Keratinocyte (primary cell): ENCODE measurements around the gene SCART1. TPM values are rescaled to one million over a fixed set of nuclear protein-coding genes. Genes with fewer than 3 reads are reported as not detected.
A peak's percentile ranks its signal among the peaks of the same experiment; 100 is the strongest.
"Not testable (repeated sequence)": the region's sequence is repeated elsewhere in the genome, so short reads cannot be mapped to it uniquely, and the experiment has no call there.

Experiments
- DNase-seq: peaks from one replicate; pipeline ENCODE4 v3.0.0-alpha.2; 2011; ENCODE audit warnings: low read depth, missing footprints, low spot score
- FAIRE-seq: peaks from 2 replicates; lab custom pipeline; 2011; peaks lifted over from hg19 to GRCh38; lab: Jason Lieb, UNC
- H2AFZ ChIP-seq: 2 replicates; pipeline ENCODE4 v1.6.0; 2012; ENCODE audit warnings: low read length, control low read depth, inconsistent platforms; ENCODE audit not compliant: control insufficient read depth
- H3K27ac ChIP-seq: 2 replicates; pipeline ENCODE4 v1.5.1; 2011; ENCODE audit warnings: low read length; ENCODE audit not compliant: control insufficient read depth, insufficient read depth
- H3K27me3 ChIP-seq: 3 replicates; pipeline ENCODE4 v1.6.0; 2011; ENCODE audit warnings: low read length; ENCODE audit not compliant: control insufficient read depth, insufficient read depth; ENCODE audit errors: extremely low read depth
- H3K36me3 ChIP-seq, 2 experiments: 2 replicates in 1 of 2; 3 replicates in 1 of 2; pipeline ENCODE4 v1.5.1; 2011; ENCODE audit warnings: low read length in 2 of 2, mild to moderate bottlenecking in 1 of 2; ENCODE audit not compliant: control insufficient read depth in 2 of 2, insufficient read depth in 2 of 2; ENCODE audit errors: extremely low read depth in 1 of 2
- H3K4me1 ChIP-seq: 3 replicates; pipeline ENCODE4 v1.5.1; 2011; ENCODE audit warnings: low read length; ENCODE audit not compliant: control insufficient read depth, insufficient read depth; ENCODE audit errors: extremely low read depth
- H3K4me2 ChIP-seq: 3 replicates; pipeline ENCODE4 v1.6.0; 2011; ENCODE audit warnings: low read depth, low read length; ENCODE audit not compliant: control insufficient read depth, insufficient read depth; ENCODE audit errors: extremely low read depth
- H3K4me3 ChIP-seq, 3 experiments: fragments of 200-600 bp in 1 of 3; sonication (generic) in 1 of 3; 2 replicates in 2 of 3; 3 replicates in 1 of 3; pipeline ENCODE4 v1.5.1; 2011 to 2016; ENCODE audit warnings: low read length in 3 of 3, mild to moderate bottlenecking in 3 of 3, control low read depth in 2 of 3, inconsistent platforms in 1 of 3, low read depth in 1 of 3, mixed read lengths in 1 of 3, mixed run types in 1 of 3, moderate library complexity in 1 of 3; ENCODE audit not compliant: control insufficient read depth in 2 of 3, insufficient read depth in 2 of 3; ENCODE audit errors: extremely low read depth in 1 of 3
- H3K79me2 ChIP-seq: 2 replicates; pipeline ENCODE4 v1.6.0; 2012; ENCODE audit warnings: low read length; ENCODE audit not compliant: control insufficient read depth, insufficient read depth
- H3K9ac ChIP-seq: 3 replicates; pipeline ENCODE4 v1.6.0; 2011; ENCODE audit warnings: low read length; ENCODE audit not compliant: control insufficient read depth, insufficient read depth; ENCODE audit errors: extremely low read depth
- H3K9me1 ChIP-seq: 3 replicates; pipeline ENCODE4 v1.6.0; 2011; ENCODE audit warnings: low read length; ENCODE audit not compliant: control insufficient read depth, insufficient read depth; ENCODE audit errors: extremely low read depth
- H3K9me3 ChIP-seq: 2 replicates; pipeline ENCODE4 v1.5.1; 2012; ENCODE audit warnings: low read depth, low read length; ENCODE audit not compliant: control insufficient read depth
- H4K20me1 ChIP-seq: 3 replicates; pipeline ENCODE4 v1.6.0; 2011; ENCODE audit warnings: low read length; ENCODE audit not compliant: control insufficient read depth, insufficient read depth; ENCODE audit errors: extremely low read depth
- CTCF ChIP-seq, 3 experiments: IDR thresholded peaks in 1 of 3; conservative IDR thresholded peaks in 1 of 3; optimal IDR thresholded peaks in 1 of 3; 2 replicates in 2 of 3; 3 replicates in 1 of 3; pipeline versions ENCODE3 to v1.5.1; 2011; ENCODE audit warnings: low read length in 3 of 3, mild to moderate bottlenecking in 3 of 3, moderate library complexity in 2 of 3, control low read depth in 1 of 3, inconsistent platforms in 1 of 3; ENCODE audit not compliant: insufficient read depth in 2 of 3; ENCODE audit errors: extremely low read depth in 1 of 3
- EZH2 ChIP-seq: IDR thresholded peaks from one replicate; pipeline ENCODE4 v1.6.1; 2012; ENCODE audit warnings: inconsistent platforms, mild to moderate bottlenecking, low read length, moderate library complexity
- dilution Hi-C: fragments of 300-500 bp; cut with MboI; formaldehyde crosslinking; loops from one replicate; pipeline ENCODE4 v1.7.0; 2020; ENCODE audit warnings: low sequenced_read_pairs; ENCODE audit not compliant: extremely low pct_ligation_motif_present
- polyA plus RNA-seq, 5 experiments: library from polyadenylated mRNA; depleted of rRNA in 3 of 5; stranded (reverse) in 3 of 5; stranded (forward) in 1 of 5; unstranded in 1 of 5; fragments of >200 nt; gene quantifications; 1 replicate in 1 of 5; 2 replicates in 3 of 5; 3 replicates in 1 of 5; pipeline versions ENCODE4 v1.2.1 to v1.2.3, GENCODE V29; 2011 to 2012; ENCODE audit warnings: missing spikeins in 2 of 5, low read depth in 1 of 5, low replicate concordance in 1 of 5

The SCART1 gene
- polyA plus RNA-seq, 1 donor (not counting 4 experiments of a cell fraction or from before 2014, with no cell fraction given): 0.75 TPM

DNA sequence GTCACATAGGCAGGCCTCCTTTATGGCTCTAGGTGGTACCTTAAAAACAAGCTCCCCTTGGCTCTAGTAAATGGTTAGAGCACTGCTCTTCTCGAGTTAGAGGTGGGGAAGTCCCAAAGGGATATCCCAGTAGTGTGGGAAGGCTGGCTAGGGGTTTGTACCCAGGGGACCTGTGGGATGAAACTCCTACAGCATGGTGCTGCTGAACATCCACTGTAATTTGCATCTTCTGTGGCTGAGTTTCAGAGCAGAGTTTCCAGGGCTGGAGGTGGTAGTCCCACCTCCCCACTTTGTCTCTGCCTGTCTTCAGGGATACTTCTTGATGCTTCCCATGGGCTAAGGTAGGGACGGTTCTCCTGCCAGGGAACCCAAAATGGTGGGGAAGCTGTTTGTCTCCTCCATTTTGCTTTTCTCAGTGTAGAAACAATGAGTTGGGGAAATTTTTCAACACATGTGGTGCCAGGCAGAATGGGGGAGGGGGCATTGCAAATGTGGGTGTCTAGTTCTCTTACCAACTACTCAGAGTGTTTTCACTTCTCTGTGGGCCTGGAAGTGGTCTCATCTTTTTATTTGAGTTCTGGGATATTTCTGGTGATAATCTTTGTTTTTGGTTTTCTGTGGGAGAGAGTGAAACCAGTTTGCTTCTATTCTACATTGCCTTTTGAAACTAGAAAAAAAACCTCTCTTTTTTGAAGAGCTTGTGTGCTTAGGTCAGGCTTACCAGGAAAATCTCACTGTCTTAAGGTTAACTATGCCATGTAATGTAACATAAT is 36.3 kb downstream of the SCART1 start:
- no peaks in the 10 kb centered on the region for H3K9me3 ChIP-seq
- H3K9ac ChIP-seq: no peak overlapping the region
- H3K79me2 ChIP-seq: no peaks in the 10 kb centered on the region
- no peak overlapping the region for H3K4me2 ChIP-seq
- FAIRE-seq: no peak
- no peaks in the 10 kb centered on the region for H4K20me1 ChIP-seq
- H2AFZ ChIP-seq: no peak overlapping the region
- no peak overlapping the region for H3K27ac ChIP-seq
- no peak overlapping the region for H3K4me3 ChIP-seq
- no peak for DNase-seq
- no peaks in the 10 kb centered on the region for H3K27me3 ChIP-seq
- dilution Hi-C loops: no loop called here
- H3K9me1 ChIP-seq: no peaks in the 10 kb centered on the region
- H3K36me3 ChIP-seq: no peaks in the 10 kb centered on the region
- no peaks in the 10 kb centered on the region for H3K4me1 ChIP-seq
- TF ChIP-seq EZH2 (no peak), CTCF (optimal IDR thresholded peaks at IDR 0.05 in 1 of 3, IDR thresholded peaks at IDR 0.05 in 1 of 3, conservative IDR thresholded peaks at IDR 0.05 in 1 of 3; ENCODE audit: extremely low read depth in 1 of 3, insufficient read depth in 2 of 3, low read length in 3 of 3) (no peak)

DNA sequence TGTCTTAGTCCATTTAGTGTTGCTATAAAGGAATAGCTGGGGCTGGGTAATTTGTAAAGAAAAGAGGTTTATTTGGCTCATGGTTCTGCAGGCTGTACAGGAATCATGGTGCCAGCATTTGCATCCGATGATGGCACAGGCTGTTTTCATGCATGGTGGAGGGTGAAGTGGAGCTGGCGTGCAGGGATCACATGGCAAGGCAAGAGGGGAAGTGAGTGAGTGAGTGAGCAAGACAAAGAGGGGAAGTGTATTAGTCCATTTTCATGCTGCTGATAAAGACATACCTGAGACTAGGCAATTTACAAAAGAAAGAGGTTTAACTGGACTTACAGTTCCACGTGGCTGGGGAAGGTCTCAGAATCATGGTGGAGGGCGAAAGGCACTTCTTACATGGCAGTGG is 39.8 kb downstream of the SCART1 start:
- dilution Hi-C loops, FAIRE-seq: not testable (repeated sequence)

DNA sequence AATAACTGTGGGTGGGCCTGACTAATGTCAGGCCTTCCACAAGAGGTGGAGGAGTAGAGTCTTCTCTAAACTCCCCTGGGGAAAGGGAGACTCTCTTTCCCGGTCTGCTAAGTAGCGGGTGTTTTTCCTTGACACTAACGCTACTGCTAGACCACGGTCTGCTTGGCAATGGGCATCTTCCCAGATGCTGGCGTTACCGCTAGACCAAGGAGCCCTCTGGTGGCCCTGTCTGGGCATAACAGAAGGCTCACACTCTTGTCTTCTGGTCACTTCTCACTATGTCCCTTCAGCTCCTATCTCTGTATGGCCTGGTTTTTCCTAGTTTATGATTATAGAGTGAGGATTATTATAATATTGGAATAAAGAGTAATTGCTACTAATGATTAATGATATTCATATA is 43.6 kb downstream of the SCART1 start:
- DNase-seq, H2AFZ ChIP-seq, H3K4me3 ChIP-seq, H3K27me3 ChIP-seq, FAIRE-seq, H3K9me1 ChIP-seq, H3K79me2 ChIP-seq, H3K4me2 ChIP-seq, dilution Hi-C loops, H3K27ac ChIP-seq, H3K36me3 ChIP-seq, H4K20me1 ChIP-seq, H3K4me1 ChIP-seq, H3K9ac ChIP-seq, H3K9me3 ChIP-seq: not testable (repeated sequence)
- TF ChIP-seq CTCF (optimal IDR thresholded peaks at IDR 0.05 in 1 of 3, IDR thresholded peaks at IDR 0.05 in 1 of 3, conservative IDR thresholded peaks at IDR 0.05 in 1 of 3; ENCODE audit: extremely low read depth in 1 of 3, insufficient read depth in 2 of 3, low read length in 3 of 3): peak in 1 of 3 experiments; percentile 36

More for the DNA sequence above, 39.8 kb downstream of the SCART1 start:
- not testable (repeated sequence) for H3K9ac ChIP-seq, H4K20me1 ChIP-seq, DNase-seq, H3K27me3 ChIP-seq, H3K27ac ChIP-seq, H3K9me1 ChIP-seq, H3K4me2 ChIP-seq, H3K79me2 ChIP-seq, H2AFZ ChIP-seq, H3K36me3 ChIP-seq, H3K4me1 ChIP-seq, H3K9me3 ChIP-seq, H3K4me3 ChIP-seq

DNA sequence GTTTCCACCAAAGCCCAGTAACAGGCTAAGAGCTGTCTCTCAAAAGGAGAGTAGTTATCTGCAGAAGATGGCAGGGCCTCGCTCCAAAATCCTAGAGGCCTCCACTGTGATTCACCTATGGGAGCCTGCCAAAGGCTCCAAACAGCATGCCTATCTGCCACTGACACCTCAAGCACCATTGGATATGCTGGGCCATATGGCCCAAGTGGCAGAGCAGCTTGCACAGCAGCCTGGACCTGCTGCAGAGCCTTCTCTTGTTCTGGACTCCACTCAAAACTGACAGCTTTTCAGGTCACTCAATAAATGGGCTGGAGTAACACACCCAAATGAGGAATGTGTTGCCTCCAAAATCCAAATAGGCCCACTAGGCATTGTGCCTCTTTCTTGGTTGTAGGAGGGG is 45.4 kb downstream of the SCART1 start:
- dilution Hi-C loops, FAIRE-seq, H3K27me3 ChIP-seq, H3K36me3 ChIP-seq, H3K4me1 ChIP-seq, H4K20me1 ChIP-seq, H3K9me1 ChIP-seq, H3K79me2 ChIP-seq, H3K4me2 ChIP-seq, DNase-seq, H3K27ac ChIP-seq, H3K4me3 ChIP-seq, H3K9me3 ChIP-seq, H2AFZ ChIP-seq, H3K9ac ChIP-seq: not testable (repeated sequence)
